ENCODE measurements around the gene AUTS2. TPM values are rescaled to one million over a fixed set of nuclear protein-coding genes. Genes with fewer than 3 reads are reported as not detected.

Gene AUTS2
- total and polyA plus RNA-seq, 10 of the 15 experiments (the other 5 are each of a cell fraction or from before 2014, with no cell fraction given): 6.4 to 55.6 (median 21.6) TPM

DNA sequence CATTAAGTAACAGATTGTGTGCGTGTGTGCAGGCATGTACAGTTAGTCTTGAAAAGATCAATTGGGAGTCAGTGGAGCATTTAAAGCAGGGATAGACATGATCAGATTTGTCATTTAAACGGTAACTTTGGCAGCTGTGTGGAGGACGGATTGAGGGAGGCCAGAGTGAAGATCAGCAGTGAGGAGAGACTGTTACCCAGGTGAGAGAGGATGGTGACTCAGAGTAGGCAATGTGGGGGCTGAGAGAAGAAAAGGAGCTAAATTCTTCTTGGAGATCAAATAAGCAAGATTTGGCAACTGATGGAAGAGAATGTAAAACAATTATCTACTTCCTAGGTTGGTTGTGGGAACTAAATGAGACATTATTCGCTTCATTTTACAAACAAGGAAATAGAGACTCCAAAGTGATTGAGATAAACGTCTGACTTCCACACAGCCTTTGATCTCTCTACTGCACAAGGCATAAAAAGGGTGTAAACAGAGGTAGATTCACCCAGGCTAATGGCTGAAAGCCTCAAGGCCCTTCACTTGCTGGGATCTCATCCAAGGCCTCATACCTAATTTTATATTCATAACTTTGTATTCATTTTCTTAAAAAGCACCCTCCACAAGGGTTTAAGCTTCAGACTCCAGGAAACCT is 868.6 kb downstream of the AUTS2 start:
- 20% methylated on average over 5 of the region's 5 CpGs for WGBS (ENCODE audit: insufficient coverage, insufficient replicate concordance, low lambda C conversion rate, missing lambda C conversion rate)
- in situ Hi-C loops (cut with MboI): no loop called here
- ChIA-PET SMC1A (ENCODE audit: uncharacterized antibody, unreplicated experiment) (interaction anchor here (1.6 kb wide), 1 partner anchor 10 kb away, joined by 3 read pairs; no protein-coding TSS in a partner anchor), RAD21 (ENCODE audit: unreplicated experiment) (no interaction called here), POLR2A (no interaction called here), CTCF (no interaction called here)
- DNase-seq (ENCODE audit: low read depth, low spot score) (no peak), ATAC-seq (no peak), FAIRE-seq (no peak)
- no peak for TF ChIP-seq ZNF274 (IDR thresholded peaks at IDR 0.05; ENCODE audit: insufficient read depth, insufficient read length)
- no peak for TF ChIP-seq DPF2 (IDR thresholded peaks at IDR 0.05)
- no peak for TF ChIP-seq FOXK2 (IDR thresholded peaks at IDR 0.05)
- TF ChIP-seq SMC3 (IDR thresholded peaks at IDR 0.05; ENCODE audit: borderline replicate concordance, low read length): no peak
- TF ChIP-seq, protein P1, sequence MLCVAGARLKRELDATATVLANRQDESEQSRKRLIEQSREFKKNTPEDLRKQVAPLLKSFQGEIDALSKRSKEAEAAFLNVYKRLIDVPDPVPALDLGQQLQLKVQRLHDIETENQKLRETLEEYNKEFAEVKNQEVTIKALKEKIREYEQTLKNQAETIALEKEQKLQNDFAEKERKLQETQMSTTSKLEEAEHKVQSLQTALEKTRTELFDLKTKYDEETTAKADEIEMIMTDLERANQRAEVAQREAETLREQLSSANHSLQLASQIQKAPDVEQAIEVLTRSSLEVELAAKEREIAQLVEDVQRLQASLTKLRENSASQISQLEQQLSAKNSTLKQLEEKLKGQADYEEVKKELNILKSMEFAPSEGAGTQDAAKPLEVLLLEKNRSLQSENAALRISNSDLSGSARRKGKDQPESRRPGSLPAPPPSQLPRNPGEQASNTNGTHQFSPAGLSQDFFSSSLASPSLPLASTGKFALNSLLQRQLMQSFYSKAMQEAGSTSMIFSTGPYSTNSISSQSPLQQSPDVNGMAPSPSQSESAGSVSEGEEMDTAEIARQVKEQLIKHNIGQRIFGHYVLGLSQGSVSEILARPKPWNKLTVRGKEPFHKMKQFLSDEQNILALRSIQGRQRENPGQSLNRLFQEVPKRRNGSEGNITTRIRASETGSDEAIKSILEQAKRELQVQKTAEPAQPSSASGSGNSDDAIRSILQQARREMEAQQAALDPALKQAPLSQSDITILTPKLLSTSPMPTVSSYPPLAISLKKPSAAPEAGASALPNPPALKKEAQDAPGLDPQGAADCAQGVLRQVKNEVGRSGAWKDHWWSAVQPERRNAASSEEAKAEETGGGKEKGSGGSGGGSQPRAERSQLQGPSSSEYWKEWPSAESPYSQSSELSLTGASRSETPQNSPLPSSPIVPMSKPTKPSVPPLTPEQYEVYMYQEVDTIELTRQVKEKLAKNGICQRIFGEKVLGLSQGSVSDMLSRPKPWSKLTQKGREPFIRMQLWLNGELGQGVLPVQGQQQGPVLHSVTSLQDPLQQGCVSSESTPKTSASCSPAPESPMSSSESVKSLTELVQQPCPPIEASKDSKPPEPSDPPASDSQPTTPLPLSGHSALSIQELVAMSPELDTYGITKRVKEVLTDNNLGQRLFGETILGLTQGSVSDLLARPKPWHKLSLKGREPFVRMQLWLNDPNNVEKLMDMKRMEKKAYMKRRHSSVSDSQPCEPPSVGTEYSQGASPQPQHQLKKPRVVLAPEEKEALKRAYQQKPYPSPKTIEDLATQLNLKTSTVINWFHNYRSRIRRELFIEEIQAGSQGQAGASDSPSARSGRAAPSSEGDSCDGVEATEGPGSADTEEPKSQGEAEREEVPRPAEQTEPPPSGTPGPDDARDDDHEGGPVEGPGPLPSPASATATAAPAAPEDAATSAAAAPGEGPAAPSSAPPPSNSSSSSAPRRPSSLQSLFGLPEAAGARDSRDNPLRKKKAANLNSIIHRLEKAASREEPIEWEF (IDR thresholded peaks at IDR 0.05; ENCODE audit: insufficient replicate concordance, low read depth, low read length): no peak
- no peak for TF ChIP-seq BACH1 (IDR thresholded peaks at IDR 0.05; ENCODE audit: borderline replicate concordance)
- TF ChIP-seq MTA2 (IDR thresholded peaks at IDR 0.05; ENCODE audit: low read depth): no peak
- no peak for TF ChIP-seq ZNF217 (IDR thresholded peaks at IDR 0.05)
- TF ChIP-seq JUND (IDR thresholded peaks at IDR 0.05; ENCODE audit: low read depth, low read length): no peak
- no peak for TF ChIP-seq SREBF2 (IDR thresholded peaks at IDR 0.05; ENCODE audit: low read length)
- TF ChIP-seq TCF3 (IDR thresholded peaks at IDR 0.05; ENCODE audit: borderline replicate concordance, insufficient read depth, low read depth, low read length): no peak
- no peak for TF ChIP-seq CHD4 (IDR thresholded peaks at IDR 0.05)
- TF ChIP-seq, protein P2, sequence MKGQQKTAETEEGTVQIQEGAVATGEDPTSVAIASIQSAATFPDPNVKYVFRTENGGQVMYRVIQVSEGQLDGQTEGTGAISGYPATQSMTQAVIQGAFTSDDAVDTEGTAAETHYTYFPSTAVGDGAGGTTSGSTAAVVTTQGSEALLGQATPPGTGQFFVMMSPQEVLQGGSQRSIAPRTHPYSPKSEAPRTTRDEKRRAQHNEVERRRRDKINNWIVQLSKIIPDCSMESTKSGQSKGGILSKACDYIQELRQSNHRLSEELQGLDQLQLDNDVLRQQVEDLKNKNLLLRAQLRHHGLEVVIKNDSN (IDR thresholded peaks at IDR 0.05; ENCODE audit: borderline replicate concordance, extremely low read length, insufficient read depth, low read depth, low read length): no peak
- TF ChIP-seq HDGF (IDR thresholded peaks at IDR 0.05): no peak
- TF ChIP-seq CBX3 (IDR thresholded peaks at IDR 0.05; ENCODE audit: borderline replicate concordance, low read depth): no peak
- TF ChIP-seq, protein P3, sequence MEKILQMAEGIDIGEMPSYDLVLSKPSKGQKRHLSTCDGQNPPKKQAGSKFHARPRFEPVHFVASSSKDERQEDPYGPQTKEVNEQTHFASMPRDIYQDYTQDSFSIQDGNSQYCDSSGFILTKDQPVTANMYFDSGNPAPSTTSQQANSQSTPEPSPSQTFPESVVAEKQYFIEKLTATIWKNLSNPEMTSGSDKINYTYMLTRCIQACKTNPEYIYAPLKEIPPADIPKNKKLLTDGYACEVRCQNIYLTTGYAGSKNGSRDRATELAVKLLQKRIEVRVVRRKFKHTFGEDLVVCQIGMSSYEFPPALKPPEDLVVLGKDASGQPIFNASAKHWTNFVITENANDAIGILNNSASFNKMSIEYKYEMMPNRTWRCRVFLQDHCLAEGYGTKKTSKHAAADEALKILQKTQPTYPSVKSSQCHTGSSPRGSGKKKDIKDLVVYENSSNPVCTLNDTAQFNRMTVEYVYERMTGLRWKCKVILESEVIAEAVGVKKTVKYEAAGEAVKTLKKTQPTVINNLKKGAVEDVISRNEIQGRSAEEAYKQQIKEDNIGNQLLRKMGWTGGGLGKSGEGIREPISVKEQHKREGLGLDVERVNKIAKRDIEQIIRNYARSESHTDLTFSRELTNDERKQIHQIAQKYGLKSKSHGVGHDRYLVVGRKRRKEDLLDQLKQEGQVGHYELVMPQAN (conservative IDR thresholded peaks at IDR 0.05): no peak
- Histone ChIP-seq H3K9ac (ENCODE audit: control insufficient read depth, insufficient read depth, low read length) (no peak overlapping the region), H3K36me3 (ENCODE audit: control insufficient read depth in 2 of 2, insufficient read depth in 2 of 2, low read length in 1 of 2) (no peaks in the 10 kb centered on the region; a peak in 1 of 4 replicates), H3K27me3 (replicated peaks in 1 of 2; ENCODE audit: control insufficient read depth in 2 of 2, insufficient read depth in 2 of 2, low read length in 1 of 2) (no peaks in the 10 kb centered on the region), H3K4me1 (ENCODE audit: control insufficient read depth, insufficient read depth, low read length) (no peaks in the 10 kb centered on the region), H3K4me3 (no peak overlapping the region), H4K20me1 (ENCODE audit: control insufficient read depth, insufficient read depth) (no peaks in the 10 kb centered on the region), H3K9me3 (replicated peaks; ENCODE audit: control insufficient read depth, insufficient read depth, low read length) (no peaks in the 10 kb centered on the region), H3K79me2 (ENCODE audit: control insufficient read depth, insufficient read depth, low read length) (no peaks in the 10 kb centered on the region), H3K27ac (ENCODE audit: control insufficient read depth, insufficient read depth) (no peak overlapping the region), H2AFZ (ENCODE audit: control insufficient read depth, low read depth, low read length) (no peak overlapping the region), H3K4me2 (ENCODE audit: control insufficient read depth, insufficient read depth) (no peak overlapping the region)
- intact Hi-C loops (cut with micrococcal nuclease; ENCODE audit: unreplicated experiment): no loop called here
- BruUV-seq (replicated peaks): no TSS peak

All from GM12878 (cell line).